WI38 (cell line): ENCODE measurements around the gene CASQ2.

Experiments used
- H3K4me3 ChIP-seq: 2 replicates; pipeline ENCODE4 v1.5.1; 2011; ENCODE audit warnings: low read depth, mild to moderate bottlenecking, control low read depth, low read length
- TF ChIP-seq, protein P1 (sequence below): IDR thresholded peaks from 2 replicates; pipeline ENCODE4 v1.5.1; 2012; ENCODE audit warnings: low read depth, mild to moderate bottlenecking, control low read depth, low read length

The CASQ2 gene

DNA sequence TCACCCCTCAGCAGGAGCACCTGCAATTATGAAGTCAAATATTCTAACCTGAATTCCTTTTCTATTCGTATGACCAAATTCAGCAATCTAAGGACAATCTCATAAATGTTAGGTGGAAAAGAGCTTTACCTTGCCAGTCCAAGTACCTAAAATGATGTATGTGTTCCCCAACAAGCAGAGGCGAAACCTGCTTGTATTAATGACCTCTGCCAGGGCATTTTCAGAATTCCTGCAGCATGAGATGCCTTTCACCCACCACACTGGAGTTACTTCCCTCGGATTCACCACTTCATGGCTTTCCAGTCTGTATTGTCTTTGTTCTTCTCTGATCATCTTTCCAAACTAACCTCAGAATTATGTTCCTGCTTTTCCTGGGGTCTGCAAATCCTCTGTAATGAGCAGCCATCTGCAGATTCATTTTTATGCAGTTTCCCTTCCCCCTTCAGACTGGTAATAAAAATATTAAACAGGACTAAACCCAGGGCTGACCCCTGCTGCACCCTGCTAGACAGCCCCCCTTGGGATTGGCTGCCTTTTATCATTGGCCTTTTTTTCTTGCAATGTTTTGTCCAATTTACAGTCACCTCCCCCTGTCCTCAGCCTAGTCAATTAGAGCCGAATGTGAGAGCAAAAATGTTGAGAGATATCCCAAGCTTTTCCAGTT is 26.6 kb upstream of the CASQ2 start:
- TF ChIP-seq, protein P1, sequence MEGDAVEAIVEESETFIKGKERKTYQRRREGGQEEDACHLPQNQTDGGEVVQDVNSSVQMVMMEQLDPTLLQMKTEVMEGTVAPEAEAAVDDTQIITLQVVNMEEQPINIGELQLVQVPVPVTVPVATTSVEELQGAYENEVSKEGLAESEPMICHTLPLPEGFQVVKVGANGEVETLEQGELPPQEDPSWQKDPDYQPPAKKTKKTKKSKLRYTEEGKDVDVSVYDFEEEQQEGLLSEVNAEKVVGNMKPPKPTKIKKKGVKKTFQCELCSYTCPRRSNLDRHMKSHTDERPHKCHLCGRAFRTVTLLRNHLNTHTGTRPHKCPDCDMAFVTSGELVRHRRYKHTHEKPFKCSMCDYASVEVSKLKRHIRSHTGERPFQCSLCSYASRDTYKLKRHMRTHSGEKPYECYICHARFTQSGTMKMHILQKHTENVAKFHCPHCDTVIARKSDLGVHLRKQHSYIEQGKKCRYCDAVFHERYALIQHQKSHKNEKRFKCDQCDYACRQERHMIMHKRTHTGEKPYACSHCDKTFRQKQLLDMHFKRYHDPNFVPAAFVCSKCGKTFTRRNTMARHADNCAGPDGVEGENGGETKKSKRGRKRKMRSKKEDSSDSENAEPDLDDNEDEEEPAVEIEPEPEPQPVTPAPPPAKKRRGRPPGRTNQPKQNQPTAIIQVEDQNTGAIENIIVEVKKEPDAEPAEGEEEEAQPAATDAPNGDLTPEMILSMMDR = no peak
- H3K4me3 ChIP-seq = no peak overlapping the region

DNA sequence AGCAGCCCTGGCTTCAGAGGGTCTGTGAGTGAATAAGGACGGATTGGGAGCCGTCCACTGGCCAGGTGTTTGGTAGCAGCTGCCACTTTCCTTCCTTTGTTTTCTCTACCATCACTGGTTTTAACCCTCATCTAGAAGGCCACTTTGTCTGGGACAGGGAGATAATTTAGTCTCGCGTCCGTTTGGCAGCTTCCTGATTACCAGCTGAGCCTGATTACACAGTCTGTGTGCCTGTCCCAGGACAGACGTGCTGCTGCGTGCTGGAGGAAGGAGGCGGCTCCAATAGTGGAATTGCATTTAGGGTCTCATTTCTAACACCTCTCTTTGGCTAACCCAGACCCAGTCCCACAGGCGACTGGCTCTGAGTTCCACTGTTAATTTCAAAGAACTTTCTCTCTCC is 24.6 kb upstream of the CASQ2 start:
- H3K4me3 ChIP-seq = no peak overlapping the region
- TF ChIP-seq, protein P1 = no peak

DNA sequence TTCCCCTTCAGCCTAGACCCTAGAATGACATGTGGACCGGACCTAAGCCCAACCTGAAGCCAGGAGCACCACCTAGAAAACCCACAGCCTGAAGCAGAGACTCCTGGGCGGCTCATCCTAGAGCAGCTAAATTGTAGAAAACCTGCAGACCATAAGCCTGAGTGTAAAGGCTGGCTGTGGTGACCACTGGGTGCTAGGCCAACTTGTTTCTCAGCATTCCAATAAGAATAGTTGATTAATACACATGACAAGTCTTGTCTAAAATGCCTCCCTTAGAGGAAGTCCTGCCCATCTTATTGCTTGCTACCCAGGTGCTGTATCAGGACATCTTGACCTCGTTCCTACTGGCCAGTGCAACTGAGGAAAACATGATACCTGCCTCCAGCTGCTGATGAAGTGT is 23.3 kb upstream of the CASQ2 start:
- no peak overlapping the region for H3K4me3 ChIP-seq
- TF ChIP-seq, protein P1 = no peak

DNA sequence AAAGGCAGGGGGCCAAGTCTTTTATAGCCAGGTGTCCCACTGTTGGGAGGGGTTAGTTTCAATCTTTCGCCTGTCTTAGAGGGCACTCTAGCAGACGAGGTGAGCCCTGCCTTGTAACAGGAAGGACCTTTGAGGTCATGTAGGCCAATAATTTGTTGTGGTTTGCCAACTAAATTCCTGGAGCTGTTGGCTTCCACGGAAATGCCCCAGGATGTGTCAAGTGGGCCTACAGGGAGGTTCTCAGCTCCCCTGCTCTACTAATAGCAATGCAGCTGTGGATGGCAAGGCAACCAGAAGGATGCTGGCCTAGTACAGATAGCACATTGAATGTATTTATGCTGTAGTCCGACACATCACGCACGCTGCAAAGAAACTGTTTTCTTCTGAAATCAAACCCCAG is 22.3 kb upstream of the CASQ2 start:
- no peak overlapping the region for H3K4me3 ChIP-seq
- TF ChIP-seq, protein P1 = no peak

DNA sequence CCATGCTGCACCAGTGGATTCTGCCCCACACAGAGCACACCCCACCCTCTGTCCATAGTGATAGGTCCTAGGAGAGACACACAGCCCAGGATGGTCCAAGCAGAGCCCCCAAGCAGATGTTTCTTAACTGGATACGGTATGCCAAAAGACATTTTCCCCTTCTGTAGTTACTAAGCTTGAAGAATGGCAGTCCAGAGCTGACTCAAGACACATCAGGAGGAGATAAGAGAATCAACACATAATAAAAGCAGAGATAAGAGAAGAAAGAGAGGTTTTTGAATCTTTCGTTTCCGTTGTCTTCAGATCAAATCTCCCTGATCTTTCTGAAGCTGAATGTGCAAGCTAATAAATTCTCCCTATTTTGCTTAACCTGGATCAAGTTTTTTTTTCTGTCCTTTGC is 21.8 kb upstream of the CASQ2 start:
- TF ChIP-seq, protein P1 = no peak
- H3K4me3 ChIP-seq = no peak overlapping the region

DNA sequence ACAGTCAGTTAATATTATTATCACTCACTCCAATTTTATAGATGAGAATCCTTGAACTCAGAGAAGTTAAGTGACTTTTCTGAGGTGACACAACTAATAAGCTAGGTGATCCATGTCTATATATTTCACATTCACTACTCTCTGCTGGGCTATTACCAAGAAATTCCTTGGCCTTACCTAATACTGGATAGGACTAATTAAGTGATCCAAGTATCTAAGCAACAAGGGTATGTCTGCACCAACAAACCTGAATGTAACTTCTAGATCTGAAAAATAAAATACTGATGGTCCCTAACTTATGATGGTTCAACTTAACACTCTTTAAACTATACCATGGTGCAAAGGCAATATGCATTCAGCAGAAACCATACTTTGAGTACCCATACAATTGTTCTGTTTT is 14.8 kb upstream of the CASQ2 start:
- TF ChIP-seq, protein P1 = no peak
- no peak overlapping the region for H3K4me3 ChIP-seq

DNA sequence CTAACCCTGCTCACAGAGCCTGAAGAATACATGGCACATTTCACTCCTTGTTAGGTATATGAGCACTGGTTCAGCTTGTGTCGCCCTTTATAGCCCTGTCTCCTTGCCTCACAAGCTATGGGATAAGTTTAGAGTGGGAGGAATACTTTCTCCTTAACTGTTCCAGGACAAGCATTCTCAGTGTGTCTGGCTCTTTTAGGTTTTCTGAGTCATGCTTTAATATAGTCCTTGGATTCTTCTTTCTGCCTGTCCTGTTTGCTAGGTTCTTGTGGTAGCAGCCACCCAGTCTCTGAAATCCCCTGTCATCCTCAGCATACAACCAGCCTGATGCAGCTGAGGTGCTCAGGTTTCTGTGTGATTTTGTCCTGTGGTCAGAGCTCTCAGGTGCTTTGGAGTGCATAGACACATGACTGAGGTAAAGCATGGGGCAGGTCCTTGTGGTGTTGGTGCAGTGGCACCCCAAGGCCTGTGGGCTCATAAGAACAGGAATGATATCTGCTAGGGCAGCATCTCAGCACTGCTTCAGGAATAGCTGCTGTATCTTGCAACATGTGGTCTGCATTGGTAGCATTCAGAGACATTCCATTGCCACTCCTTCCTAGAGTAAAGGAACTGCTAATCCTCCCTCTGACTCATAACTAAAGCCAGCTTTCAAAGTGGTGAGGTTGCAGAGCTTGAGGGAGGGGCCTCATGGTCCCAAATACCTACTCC is 14.2 kb upstream of the CASQ2 start:
- H3K4me3 ChIP-seq = no peak overlapping the region
- TF ChIP-seq, protein P1 = no peak
